GM21825 (cell line): ENCODE measurements around the gene CHMP2A.
A peak's percentile ranks its signal among the peaks of the same experiment; 100 is the strongest.
"Not testable (repeated sequence)": the region's sequence is repeated elsewhere in the genome, so short reads cannot be mapped to it uniquely, and the experiment has no call there.

Experiments used
- ATAC-seq: cut with Tn5 transposase; IDR thresholded peaks from one replicate; pipeline ENCODE4 v1.9.1; 2021; ENCODE audit warnings: mild to moderate bottlenecking, moderate library complexity; ENCODE audit not compliant: unreplicated experiment

Gene CHMP2A

GRCh38 chr19:58542641-58543372 lies 12.1 kb downstream of the CHMP2A start:
- ATAC-seq = not testable (repeated sequence)

GRCh38 chr19:58539169-58539559 lies 15.7 kb downstream of the CHMP2A start:
- ATAC-seq = not testable (repeated sequence)

- no peak for ATAC-seq
Measured at GRCh38 chr19:58538257-58539168, 16.4 kb downstream of the CHMP2A start.

- ATAC-seq = no peak
Measured at GRCh38 chr19:58536852-58537798, 17.8 kb downstream of the CHMP2A start.

- ATAC-seq = no peak
Measured at GRCh38 chr19:58535857-58536256, 19.0 kb downstream of the CHMP2A start.

GRCh38 chr19:58531034-58531840 lies 23.7 kb downstream of the CHMP2A start:
- ATAC-seq = no peak

GRCh38 chr19:58529405-58529804 lies 25.5 kb downstream of the CHMP2A start:
- ATAC-seq = no peak

GRCh38 chr19:58522709-58523108 lies 32.2 kb downstream of the CHMP2A start:
- no peak for ATAC-seq

GRCh38 chr19:58521651-58522050 lies 33.3 kb downstream of the CHMP2A start:
- ATAC-seq = no peak

GRCh38 chr19:58520257-58520599 lies 34.7 kb downstream of the CHMP2A start:
- no peak for ATAC-seq

GRCh38 chr19:58519355-58520256 lies 35.3 kb downstream of the CHMP2A start, which contains the start of gene ZBTB45:
Gene ZBTB45 (minus strand): TSS chr19:58519810. CDS start chr19:58517673, 2,137 bp downstream.
- peak; percentile 77 for ATAC-seq

GRCh38 chr19:58519087-58519354 lies 35.9 kb downstream of the CHMP2A start:
- ATAC-seq = peak; percentile 6

GRCh38 chr19:58518256-58519086 lies 36.4 kb downstream of the CHMP2A start:
- ATAC-seq = no peak

- ATAC-seq = no peak
Measured at GRCh38 chr19:58516964-58517833, 37.7 kb downstream of the CHMP2A start.

- ATAC-seq = no peak
Measured at GRCh38 chr19:58516246-58516836, 38.6 kb downstream of the CHMP2A start.

- no peak for ATAC-seq
Measured at GRCh38 chr19:58515259-58515658, 39.6 kb downstream of the CHMP2A start.

GRCh38 chr19:58514564-58515022 lies 40.3 kb downstream of the CHMP2A start:
- no peak for ATAC-seq
